Astrocyte of the hippocampus (primary cell): ENCODE measurements around the gene RNF115.

Experiments
- DNase-seq: peaks from one replicate; pipeline ENCODE4 v3.0.0; 2011; ENCODE audit warnings: low read depth, low spot score

Gene RNF115

GRCh38 chr1:145701306-145701862 is 122.5 kb downstream of the RNF115 start:
- peak; percentile 51 for DNase-seq

GRCh38 chr1:145696630-145696960 is 127.3 kb downstream of the RNF115 start:
- no peak for DNase-seq

DNA sequence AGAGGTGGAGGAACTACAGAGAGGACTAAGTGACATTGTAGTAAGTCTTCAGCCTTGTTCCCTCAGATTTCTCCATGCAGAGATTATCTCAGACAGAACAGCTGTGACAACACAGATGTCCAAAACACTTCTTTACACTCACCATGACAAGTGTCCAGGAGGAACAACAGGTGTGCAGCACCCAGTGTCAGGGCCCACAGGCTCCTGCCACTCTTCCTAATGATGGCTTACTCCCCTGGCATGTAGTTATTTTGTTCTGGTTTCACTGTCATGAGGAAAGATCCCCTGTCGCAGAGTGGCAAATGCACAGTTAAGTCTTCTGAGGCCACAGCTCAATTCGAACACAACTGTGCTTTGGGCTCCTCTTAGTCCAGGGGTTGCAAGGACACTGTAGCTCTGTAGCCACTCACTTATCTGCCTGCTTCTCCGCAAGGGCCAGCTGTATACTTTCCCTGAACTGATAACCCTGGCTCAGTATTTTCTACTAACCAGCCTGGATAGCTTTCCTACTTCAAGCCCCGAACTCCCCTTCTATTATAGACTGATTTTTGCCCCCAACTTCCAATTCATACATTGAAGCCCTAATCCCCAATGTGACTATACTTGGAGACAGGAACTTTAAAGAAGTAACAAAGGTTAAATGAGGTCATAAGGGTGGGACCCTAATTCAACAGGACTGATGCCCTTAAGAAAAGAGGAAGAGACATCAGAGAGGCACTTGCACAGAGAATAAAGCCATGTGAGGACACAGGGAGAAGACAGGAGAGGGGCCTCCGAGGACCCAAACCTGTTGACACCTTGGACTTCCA is 127.9 kb downstream of the RNF115 start:
- no peak for DNase-seq

- DNase-seq: no peak
Observed at GRCh38 chr1:145692785-145693443, 131.0 kb downstream of the RNF115 start.

GRCh38 chr1:145690587-145691558 is 133.0 kb downstream of the RNF115 start:
- peak; percentile 74 for DNase-seq

DNA sequence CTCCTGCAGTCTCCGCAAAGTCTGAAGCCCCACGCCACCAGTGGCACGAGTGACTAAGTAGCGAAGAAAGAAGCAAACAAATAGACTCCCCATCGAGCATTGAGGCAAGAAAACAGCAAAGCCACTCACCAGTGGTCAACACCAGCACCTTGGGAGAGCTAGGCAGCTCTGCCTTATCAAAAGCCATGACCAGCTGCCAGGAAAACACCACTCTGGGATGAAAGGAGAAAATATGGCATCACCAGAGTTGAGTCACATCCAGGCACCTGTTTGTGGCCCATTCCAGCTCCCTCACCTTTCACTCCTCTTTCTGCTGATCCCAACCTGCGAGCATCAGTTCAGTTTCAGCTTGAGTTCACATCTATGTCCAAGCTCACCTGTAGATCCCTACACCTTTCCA is 134.0 kb downstream of the RNF115 start:
- no peak for DNase-seq

- no peak for DNase-seq
Observed at GRCh38 chr1:145688924-145689323, 135.0 kb downstream of the RNF115 start.
